ENCODE data around the gene BCL11B.
"Not testable (repeated sequence)": the region's sequence is repeated elsewhere in the genome, so short reads cannot be mapped to it uniquely, and the experiment has no call there.

The BCL11B gene

DNA sequence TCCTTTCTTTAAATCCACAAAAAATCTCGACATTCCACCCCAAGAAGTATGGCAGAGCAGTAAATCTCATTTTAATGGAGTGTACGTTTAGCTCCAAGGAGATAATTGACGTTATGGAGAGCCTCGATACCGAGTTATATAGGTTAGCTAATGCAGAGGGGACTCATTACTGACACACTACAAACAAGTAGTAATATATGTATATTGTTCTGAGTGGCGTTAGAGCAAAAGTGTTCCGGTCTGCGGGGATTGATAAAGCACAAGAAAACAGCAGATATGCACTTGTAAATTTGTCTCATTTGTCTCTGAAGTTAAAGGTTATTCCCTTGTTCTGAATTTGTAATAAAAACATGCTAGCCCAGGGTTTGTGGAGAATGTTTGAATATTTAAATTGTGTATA lies 84.1 kb downstream of the BCL11B start:
- Histone ChIP-seq H3K4me3 (no peak overlapping the region), H3K27ac (no peak overlapping the region)
- no peak for DNase-seq (ENCODE audit: low spot score)
- TF ChIP-seq, protein P1, sequence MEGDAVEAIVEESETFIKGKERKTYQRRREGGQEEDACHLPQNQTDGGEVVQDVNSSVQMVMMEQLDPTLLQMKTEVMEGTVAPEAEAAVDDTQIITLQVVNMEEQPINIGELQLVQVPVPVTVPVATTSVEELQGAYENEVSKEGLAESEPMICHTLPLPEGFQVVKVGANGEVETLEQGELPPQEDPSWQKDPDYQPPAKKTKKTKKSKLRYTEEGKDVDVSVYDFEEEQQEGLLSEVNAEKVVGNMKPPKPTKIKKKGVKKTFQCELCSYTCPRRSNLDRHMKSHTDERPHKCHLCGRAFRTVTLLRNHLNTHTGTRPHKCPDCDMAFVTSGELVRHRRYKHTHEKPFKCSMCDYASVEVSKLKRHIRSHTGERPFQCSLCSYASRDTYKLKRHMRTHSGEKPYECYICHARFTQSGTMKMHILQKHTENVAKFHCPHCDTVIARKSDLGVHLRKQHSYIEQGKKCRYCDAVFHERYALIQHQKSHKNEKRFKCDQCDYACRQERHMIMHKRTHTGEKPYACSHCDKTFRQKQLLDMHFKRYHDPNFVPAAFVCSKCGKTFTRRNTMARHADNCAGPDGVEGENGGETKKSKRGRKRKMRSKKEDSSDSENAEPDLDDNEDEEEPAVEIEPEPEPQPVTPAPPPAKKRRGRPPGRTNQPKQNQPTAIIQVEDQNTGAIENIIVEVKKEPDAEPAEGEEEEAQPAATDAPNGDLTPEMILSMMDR (IDR thresholded peaks at IDR 0.05): no peak

DNA sequence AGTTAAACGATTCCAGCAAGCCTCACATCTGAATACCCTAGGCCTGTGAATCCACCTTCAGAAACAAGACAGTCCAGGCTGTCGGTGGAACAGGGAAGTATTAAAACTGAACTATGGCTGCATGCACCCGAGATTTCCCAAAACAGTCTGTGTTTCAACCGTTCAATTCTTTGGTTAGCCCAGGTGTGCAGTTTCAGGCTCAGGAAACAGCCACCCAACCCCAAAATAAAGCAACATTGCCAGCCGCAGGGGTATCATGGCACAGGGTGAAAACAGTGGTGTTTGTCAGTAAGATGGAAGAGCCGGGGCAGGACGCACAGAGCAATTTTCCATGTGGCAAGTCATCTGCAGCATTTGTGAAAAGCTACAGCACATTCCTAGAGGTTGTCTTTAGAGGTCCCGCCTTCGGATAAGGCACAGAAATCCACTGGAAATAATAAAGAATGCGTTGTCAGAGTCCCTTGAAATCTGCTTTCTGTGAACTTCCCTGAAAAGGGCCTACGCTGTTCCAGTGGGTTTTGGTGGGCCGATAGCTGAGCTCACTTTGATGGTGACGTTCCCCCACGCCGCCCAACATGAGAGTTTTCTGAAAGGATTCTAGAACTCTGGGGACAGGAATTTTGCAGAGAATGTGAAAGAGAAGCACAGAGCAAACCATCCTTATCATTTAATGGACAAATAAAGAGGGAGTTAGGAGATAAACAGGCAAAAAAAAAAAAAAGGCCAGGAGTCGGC lies 84.9 kb downstream of the BCL11B start:
- TF ChIP-seq, protein P1 (IDR thresholded peaks at IDR 0.05): no peak
- DNase-seq (ENCODE audit: low spot score): no peak
- no peak overlapping the region for H3K27ac ChIP-seq
- H3K4me3 ChIP-seq: no peak overlapping the region

DNA sequence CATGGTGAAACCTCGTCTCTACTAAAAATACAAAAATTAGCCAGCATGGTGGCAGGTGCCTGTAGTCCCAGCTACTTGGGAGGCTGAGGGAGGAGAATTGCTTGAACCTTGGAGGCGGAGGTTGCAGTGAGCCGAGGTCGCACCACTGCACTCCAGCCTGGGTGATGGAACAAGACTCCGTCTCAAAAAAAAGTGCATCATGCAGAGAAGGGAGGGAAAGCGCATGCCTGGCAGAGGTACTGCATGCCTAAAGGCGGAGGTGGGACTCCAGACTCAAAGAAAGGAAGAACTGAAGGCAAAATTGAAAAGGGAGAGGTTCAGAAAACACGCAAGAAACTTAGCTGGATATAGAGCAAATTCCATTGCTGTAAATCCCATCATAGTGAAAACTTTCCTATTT lies 85.7 kb downstream of the BCL11B start:
- not testable (repeated sequence) for H3K27ac ChIP-seq; H3K4me3 ChIP-seq; DNase-seq (ENCODE audit: low spot score)

DNA sequence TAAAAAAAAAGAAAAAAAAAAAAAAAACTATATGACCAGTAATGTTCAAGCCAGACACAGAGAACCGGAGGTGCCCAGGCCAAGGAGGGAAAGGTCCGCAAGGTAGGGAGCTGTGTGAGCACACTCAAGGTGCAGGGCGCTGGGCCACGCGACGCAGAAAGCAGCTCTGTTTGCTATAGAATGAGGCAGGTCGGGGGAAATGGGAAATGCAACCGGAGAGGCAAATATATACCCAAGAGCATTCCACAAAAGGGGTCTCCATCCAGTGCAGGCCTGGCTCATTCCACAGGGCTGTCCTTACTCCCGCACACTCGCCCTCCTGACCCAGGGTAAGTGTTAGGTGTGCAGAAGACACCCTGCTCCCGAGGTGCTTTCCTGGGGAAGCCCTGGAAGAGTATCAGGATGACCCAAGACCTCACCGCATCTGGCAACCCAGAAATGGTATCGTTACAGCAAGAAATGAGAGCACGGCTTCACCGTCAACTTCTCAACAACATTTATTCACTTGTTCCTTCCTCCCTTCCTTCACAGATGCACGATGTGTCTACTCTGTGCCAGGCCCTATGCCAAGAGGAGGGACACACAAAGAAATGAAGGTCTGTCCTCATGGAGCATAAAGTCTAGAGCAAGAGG lies 86.4 kb downstream of the BCL11B start:
- DNase-seq (ENCODE audit: low spot score): no peak
- TF ChIP-seq, protein P1 (IDR thresholded peaks at IDR 0.05): no peak
- Histone ChIP-seq H3K4me3 (no peak overlapping the region), H3K27ac (no peak overlapping the region)

DNA sequence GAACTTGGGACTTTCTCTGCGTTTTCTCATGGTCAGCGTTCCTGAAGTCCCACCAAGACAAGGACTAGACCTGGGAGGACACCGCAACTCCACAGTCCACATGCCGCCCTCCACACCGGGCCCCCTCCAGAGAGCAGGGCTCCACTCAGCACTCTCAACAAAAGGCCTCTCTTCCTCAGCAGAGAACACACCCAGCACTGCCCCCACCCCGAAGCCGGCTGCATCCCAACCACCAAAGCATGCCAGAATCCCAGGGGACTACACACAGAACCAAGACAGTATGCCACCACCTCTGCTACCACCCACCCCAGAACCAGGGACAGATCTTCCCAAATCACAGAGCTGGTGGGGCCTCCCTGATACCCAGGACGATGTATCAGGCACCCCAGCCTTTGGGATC lies 88.3 kb downstream of the BCL11B start:
- TF ChIP-seq, protein P1 (IDR thresholded peaks at IDR 0.05): no peak
- DNase-seq (ENCODE audit: low spot score): no peak
- H3K27ac ChIP-seq: no peak overlapping the region
- no peak overlapping the region for H3K4me3 ChIP-seq

DNA sequence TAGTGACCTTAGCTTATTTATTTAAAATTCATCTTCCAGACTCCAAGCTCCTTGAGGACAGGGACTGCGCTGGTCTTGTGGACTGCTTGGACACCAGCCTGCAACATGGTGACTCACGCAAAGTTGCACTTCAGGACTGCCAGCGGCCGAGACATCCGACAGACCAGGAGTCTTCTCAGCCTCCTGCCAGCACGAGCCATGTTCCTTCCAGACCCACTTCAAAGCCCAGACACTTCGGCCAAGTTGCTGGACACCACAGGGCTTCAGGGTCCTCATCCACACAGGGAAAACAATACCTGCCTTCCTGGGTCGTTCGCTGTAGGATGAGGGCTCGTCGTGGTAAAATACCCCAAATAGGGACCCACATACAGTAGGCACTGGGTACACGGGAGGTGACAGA lies 88.7 kb downstream of the BCL11B start:
- Histone ChIP-seq H3K4me3 (no peak overlapping the region), H3K27ac (no peak overlapping the region)
- DNase-seq (ENCODE audit: low spot score): no peak
- TF ChIP-seq, protein P1 (IDR thresholded peaks at IDR 0.05): no peak

DNA sequence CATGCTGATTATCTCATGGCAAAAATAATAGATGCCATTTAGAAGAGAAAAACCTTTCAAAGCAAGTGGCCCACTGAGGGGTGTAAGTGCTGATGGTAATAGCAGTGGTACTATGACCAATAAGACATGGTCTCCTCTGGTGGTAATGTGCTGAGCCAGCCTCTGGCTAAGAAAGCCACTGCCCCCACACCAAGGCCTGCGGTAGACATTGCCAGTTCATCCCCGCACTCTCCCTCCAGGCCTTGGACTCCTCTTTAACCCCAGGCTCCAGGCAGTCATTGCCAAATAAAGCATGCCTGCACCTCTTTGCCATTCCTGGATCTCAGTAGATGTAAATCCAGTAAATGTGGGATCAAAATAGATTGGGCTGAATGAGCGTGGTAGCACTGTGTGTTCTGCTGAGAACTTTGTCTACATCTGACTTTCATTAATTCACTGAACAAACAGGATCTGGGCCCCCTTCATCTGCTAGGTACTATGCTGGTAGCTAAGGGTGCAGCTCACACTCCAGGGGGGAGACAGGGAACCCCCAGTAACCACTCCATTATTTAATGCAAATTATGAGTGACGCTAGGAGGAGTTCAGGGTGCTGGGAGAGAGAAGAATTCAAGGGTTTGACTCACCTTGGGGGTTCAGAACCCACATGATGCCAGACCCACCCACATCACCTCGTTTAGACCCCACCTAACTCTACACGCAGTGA lies 89.3 kb downstream of the BCL11B start:
- no peak for DNase-seq (ENCODE audit: low spot score)
- no peak overlapping the region for H3K4me3 ChIP-seq
- H3K27ac ChIP-seq: no peak overlapping the region
- TF ChIP-seq, protein P1 (IDR thresholded peaks at IDR 0.05): no peak

All from coronary artery (tissue), 2 donors.